Thoracic aorta (tissue), 2 donors: Measurements from ENCODE around the gene KIZ. TPM values are rescaled to one million over a fixed set of nuclear protein-coding genes. Genes with fewer than 3 reads are reported as not detected.
A peak's percentile ranks its signal among the peaks of the same experiment; 100 is the strongest.

ENCODE experiments used
- ATAC-seq: fragments of 150-250 bp; one replicate; pipeline ENCODE4 v1.8.0; 2017; ENCODE audit warnings: low read depth; ENCODE audit not compliant: insufficient number of reproducible peaks, low FRiP score
- DNase-seq: peaks from one replicate; pipeline ENCODE4 v3.0.0-alpha.2; 2020; ENCODE audit warnings: low spot score
- H3K27ac ChIP-seq, 2 donors: fragments of 200-600 bp; sonication (generic); 1 replicate in 1 of 2; 2 replicates in 1 of 2; pipeline ENCODE4 v1.5.1; 2016; ENCODE audit warnings: mild to moderate bottlenecking in 2 of 2, moderate library complexity in 2 of 2
- H3K27me3 ChIP-seq: fragments of 200-600 bp; sonication (generic); replicated peaks from 2 replicates; pipeline ENCODE4 v1.6.0; 2016; ENCODE audit warnings: mild to moderate bottlenecking; ENCODE audit not compliant: insufficient read depth
- H3K36me3 ChIP-seq: fragments of 200-600 bp; sonication (generic); one replicate; pipeline ENCODE4 v1.5.1; 2016
- H3K4me1 ChIP-seq, 2 donors: fragments of 200-600 bp; sonication (generic); 1 replicate in 1 of 2; 2 replicates in 1 of 2; pipeline versions ENCODE4 v1.5.1 to v1.6.0; 2016; ENCODE audit warnings: low read depth in 2 of 2, mild to moderate bottlenecking in 1 of 2; ENCODE audit not compliant: control insufficient read depth in 1 of 2
- H3K4me3 ChIP-seq: fragments of 200-600 bp; sonication (generic); 2 replicates; pipeline ENCODE4 v1.5.1; 2016; ENCODE audit warnings: mild to moderate bottlenecking
- H3K9me3 ChIP-seq: fragments of 200-600 bp; sonication (generic); 2 replicates; pipeline ENCODE4 v1.5.1; 2016
- total RNA-seq, 2 donors: library from RNA; depleted of rRNA; stranded (reverse); fragments of >200 nt; gene quantifications; one replicate each; pipeline versions ENCODE4 v1.1.0 to v1.2.3, GENCODE V29; 2016
- TF ChIP-seq, protein P1 (sequence below): fragments of 200-600 bp; sonication (generic); IDR thresholded peaks from one replicate; pipeline ENCODE4 v1.5.1; 2019; ENCODE audit warnings: antibody characterized with exemption

KIZ gene
- total RNA-seq, 2 donors from 2014 or later, result 14.4 to 67.3 TPM

DNA sequence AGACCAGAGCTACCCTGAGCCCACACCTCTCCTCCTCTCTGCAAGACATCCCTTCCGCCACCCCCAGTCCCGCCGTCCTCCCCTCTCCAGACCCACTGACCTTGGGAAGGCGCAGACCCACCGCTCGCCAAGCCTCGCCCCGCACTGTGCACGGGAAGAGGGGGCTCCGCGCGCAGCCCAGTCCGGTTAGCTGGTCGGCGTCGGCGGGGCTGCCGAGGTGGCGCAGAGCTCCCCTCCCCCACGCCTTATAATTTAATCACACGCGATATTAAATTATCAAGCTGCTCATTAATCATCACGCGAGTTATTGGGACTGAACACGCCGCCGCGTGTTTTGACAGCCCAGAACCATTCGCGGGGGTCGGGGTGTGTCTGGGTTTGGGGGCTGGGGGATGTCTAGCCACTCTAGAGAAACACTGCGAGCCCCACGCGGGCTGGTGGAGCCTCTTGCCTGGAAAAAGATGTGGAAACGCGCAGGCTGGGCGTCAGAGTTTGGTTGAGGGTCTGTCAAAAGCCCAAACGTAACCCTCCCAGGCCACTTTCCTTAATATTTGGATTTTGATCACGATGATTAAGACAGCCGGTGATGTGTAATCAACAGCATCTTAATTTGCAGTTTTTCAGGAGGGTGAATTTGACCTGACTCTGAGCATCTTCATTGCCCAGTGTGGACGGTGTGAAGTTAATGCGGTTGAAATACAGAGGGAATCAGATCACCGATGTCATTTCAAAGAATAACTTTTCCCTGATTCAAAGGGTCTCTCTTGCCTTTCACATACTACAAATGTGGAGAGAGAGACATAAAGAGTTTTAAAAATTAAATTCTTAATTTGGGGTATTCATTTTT, 19.5 kb upstream of the KIZ start, which contains the start of gene LINC00237:
Gene LINC00237 (minus strand): TSS at position 188 of the 847 bp plus-strand sequence.
- ATAC-seq (no peak), DNase-seq (no peak)
- TF ChIP-seq, protein P1, sequence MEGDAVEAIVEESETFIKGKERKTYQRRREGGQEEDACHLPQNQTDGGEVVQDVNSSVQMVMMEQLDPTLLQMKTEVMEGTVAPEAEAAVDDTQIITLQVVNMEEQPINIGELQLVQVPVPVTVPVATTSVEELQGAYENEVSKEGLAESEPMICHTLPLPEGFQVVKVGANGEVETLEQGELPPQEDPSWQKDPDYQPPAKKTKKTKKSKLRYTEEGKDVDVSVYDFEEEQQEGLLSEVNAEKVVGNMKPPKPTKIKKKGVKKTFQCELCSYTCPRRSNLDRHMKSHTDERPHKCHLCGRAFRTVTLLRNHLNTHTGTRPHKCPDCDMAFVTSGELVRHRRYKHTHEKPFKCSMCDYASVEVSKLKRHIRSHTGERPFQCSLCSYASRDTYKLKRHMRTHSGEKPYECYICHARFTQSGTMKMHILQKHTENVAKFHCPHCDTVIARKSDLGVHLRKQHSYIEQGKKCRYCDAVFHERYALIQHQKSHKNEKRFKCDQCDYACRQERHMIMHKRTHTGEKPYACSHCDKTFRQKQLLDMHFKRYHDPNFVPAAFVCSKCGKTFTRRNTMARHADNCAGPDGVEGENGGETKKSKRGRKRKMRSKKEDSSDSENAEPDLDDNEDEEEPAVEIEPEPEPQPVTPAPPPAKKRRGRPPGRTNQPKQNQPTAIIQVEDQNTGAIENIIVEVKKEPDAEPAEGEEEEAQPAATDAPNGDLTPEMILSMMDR, result no peak
- Histone ChIP-seq H3K4me3 (peak within 1 kb of the TSS; percentile 37), H3K4me1 (peaks cover 15 to 31% of the 10 kb centered on the region in 2 donors), H3K36me3 (no peaks in the 10 kb centered on the region), H3K27ac (no peak within 1 kb of the TSS), H3K9me3 (no peaks in the 10 kb centered on the region), H3K27me3 (peaks cover 19% of the 10 kb centered on the region)

DNA sequence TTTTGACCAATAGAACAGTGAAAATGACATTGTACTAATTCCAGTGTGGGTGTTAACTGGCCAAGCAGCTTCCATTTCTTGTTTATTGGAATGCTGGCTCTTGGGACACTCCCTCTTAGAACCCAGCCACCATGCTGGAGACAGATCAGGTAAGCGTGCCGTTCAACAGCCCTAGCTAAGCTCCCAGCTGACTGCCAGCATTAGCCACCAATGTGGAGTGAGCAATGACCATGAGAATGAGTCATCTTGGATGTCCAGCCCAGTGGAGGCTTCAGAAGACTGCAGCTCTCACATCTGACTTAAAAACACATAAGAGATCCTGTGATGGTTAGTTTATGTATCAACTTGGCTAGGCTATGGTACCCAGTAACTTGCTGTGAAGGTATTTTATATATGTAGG, 16.7 kb upstream of the KIZ start:
- H3K27me3 ChIP-seq, result peaks cover 19% of the 10 kb centered on the region
- H3K27ac ChIP-seq, result no peak overlapping the region
- peaks cover 3 to 11% of the 10 kb centered on the region in 2 donors for H3K4me1 ChIP-seq
- H3K4me3 ChIP-seq, result no peak overlapping the region
- no peaks in the 10 kb centered on the region for H3K9me3 ChIP-seq
- TF ChIP-seq, protein P1, result no peak
- ATAC-seq (no peak), DNase-seq (no peak)
- H3K36me3 ChIP-seq, result no peaks in the 10 kb centered on the region

DNA sequence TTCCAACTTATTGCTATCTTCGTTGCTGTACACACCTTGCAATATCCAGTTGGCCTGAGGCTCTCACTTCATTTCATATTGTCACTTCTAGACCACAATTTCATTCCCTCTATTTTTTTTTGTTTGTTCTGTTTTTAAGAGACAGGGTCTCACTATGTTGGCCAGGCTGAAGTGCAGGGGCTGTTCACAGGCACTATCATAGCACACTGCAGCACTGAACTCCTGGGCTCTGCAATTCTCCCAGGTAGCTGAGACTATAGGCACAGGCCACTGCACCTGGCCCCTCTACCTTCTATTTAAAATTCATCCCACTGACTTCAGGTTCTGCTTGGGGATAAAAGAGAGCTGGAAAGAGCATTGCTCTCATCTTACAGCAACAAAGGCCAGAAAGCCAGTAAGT, 15.1 kb upstream of the KIZ start:
- H3K36me3 ChIP-seq, result no peaks in the 10 kb centered on the region
- DNase-seq (no peak), ATAC-seq (no peak)
- no peak overlapping the region for H3K4me3 ChIP-seq
- TF ChIP-seq, protein P1, result no peak
- H3K27ac ChIP-seq, result no peak overlapping the region
- H3K4me1 ChIP-seq, result peaks cover under 1 to 5% of the 10 kb centered on the region in 2 donors
- peaks cover 13% of the 10 kb centered on the region for H3K27me3 ChIP-seq
- no peaks in the 10 kb centered on the region for H3K9me3 ChIP-seq

- Histone ChIP-seq H3K36me3 (no peaks in the 10 kb centered on the region), H3K4me3 (no peak overlapping the region), H3K27me3 (peaks cover 7% of the 10 kb centered on the region), H3K27ac (no peak overlapping the region), H3K4me1 (no peaks in the 10 kb centered on the region), H3K9me3 (no peaks in the 10 kb centered on the region)
- TF ChIP-seq, protein P1, result no peak
- ATAC-seq (no peak), DNase-seq (no peak)
Observed at GRCh38 chr20:21111416-21111815, 14.5 kb upstream of the KIZ start.

GRCh38 chr20:21113697-21114096, 12.2 kb upstream of the KIZ start:
- DNase-seq (no peak), ATAC-seq (no peak)
- Histone ChIP-seq H3K4me3 (no peak overlapping the region), H3K4me1 (no peaks in the 10 kb centered on the region), H3K27me3 (no peaks in the 10 kb centered on the region), H3K27ac (no peak overlapping the region), H3K9me3 (no peaks in the 10 kb centered on the region), H3K36me3 (no peaks in the 10 kb centered on the region)
- TF ChIP-seq, protein P1, result no peak
